NT2/D1 (cell line): Measurements from ENCODE around the gene TSPAN16.

Source experiments
- SUZ12 ChIP-seq: IDR thresholded peaks from 2 replicates; pipeline ENCODE4 v1.6.1; 2011; ENCODE audit not compliant: insufficient read length, insufficient read depth; ENCODE audit errors: extremely low read depth
- YY1 ChIP-seq: IDR thresholded peaks from 2 replicates; pipeline ENCODE4 v1.6.1; 2011; ENCODE audit not compliant: insufficient read length, insufficient read depth
- ZNF274 ChIP-seq: IDR thresholded peaks from 2 replicates; pipeline ENCODE4 v1.6.1; 2011; ENCODE audit warnings: mild to moderate bottlenecking, low read depth, low read length

DNA sequence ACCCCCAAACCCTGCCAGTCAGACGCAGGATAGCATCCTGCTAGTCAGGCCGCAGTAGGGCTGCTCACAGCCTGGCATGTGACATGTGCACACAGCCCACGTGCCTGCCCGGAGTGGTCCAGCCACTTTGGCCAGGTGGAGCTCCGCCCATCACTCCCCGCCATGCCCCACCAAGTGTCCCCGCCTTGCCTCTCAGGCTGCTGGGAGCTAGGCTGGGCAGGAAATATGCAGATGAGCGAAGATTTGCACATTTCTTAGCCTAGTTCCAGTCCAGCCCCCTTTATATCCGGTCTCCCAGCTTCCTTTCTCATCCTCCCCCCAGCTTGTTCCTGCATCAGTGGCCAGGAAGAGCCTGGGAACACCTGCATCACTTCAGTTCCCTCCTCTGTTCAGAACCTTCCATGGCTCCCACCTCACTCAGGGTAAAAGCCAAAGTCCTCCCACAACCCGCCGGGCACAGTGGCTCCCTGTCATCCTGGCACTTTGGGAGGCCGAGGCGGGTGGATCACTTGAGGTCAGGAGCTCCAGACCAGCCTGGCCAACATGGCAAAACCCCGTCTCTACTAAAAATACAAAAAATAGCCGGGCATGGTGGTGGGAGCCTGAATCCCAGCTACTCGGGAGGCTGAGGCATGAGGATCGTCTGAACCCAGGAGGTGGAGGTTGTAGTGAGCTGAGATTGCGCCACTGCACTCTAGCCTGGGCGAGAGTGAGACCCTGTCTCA is 31.3 kb upstream of the TSPAN16 start:
- TF ChIP-seq YY1, result no peak
- TF ChIP-seq ZNF274, result no peak
- TF ChIP-seq SUZ12, result no peak
